ENCODE measurements around the gene LRMDA.

DNA sequence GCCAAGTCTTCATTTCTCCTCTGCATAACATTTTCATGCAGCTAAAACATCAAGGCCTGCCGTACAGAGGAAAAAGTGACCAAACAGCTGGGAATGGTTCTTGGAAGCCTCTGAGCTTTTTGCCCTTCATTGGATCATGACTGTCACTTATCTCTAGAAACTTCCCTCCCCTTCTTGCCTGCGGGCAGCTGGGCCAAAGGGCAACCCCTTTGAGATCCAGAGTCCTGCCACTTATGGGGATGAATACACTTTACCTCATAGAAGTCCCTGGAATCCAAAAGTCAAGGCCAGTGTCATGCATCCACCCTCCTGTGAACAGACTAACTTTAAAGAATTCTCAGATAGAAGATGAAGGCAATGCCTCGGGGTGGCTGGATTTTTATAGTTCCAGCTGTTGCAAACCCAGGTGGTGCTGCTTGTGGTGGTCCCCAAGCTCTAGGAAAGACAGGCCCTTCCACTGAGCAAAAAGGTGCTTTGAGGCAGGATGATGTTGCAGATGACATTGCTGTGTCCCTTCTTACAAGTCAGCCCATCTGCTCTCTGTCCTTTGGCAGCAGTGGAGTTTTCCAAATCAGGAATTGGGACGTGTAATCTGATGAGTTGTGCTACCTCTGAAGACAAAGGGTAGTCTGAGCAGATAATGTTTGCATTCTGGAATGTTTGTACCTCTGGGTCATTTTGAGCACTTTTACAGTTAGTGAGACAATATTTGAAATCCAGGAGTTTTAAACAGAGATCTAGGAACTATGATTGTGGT lies 64.2 kb downstream of the LRMDA start:
- TF ChIP-seq, protein P1, sequence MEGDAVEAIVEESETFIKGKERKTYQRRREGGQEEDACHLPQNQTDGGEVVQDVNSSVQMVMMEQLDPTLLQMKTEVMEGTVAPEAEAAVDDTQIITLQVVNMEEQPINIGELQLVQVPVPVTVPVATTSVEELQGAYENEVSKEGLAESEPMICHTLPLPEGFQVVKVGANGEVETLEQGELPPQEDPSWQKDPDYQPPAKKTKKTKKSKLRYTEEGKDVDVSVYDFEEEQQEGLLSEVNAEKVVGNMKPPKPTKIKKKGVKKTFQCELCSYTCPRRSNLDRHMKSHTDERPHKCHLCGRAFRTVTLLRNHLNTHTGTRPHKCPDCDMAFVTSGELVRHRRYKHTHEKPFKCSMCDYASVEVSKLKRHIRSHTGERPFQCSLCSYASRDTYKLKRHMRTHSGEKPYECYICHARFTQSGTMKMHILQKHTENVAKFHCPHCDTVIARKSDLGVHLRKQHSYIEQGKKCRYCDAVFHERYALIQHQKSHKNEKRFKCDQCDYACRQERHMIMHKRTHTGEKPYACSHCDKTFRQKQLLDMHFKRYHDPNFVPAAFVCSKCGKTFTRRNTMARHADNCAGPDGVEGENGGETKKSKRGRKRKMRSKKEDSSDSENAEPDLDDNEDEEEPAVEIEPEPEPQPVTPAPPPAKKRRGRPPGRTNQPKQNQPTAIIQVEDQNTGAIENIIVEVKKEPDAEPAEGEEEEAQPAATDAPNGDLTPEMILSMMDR (conservative IDR thresholded peaks at IDR 0.05; ENCODE audit: low read length), result no peak
- no peak for TF ChIP-seq EZH2phosphoT487 (IDR thresholded peaks at IDR 0.05; ENCODE audit: borderline replicate concordance, low read depth, low read length)

Data from OCI-LY7 (cell line).